ENCODE measurements around the gene NRP1. TPM values are rescaled to one million over a fixed set of nuclear protein-coding genes. Genes with fewer than 3 reads are reported as not detected.
A peak's percentile ranks its signal among the peaks of the same experiment; 100 is the strongest.

NRP1 gene
- total and polyA plus RNA-seq, 4 donors, result 14.6 to 55.6 (median 37.8) TPM

DNA sequence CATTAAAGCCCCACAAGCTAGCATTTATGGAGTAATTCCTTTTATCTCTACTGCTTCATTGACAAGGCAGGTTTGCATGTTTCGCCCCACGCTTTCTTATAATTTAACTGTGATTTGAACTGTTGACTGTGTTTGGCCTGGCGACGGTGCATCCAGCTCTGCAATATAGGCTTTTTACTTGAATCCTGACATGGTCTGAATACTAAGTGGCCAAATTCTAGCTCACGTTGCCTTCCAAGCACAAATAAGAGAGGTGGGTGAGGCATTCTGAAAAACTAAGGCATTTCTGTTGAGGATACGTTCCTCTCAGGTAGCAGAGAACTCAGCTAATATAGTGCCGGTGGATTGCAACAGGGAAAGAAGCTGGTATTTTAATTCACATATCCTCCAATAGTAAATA, 61.8 kb downstream of the NRP1 start:
- peaks cover 8 to 19% (median 10%) of the 10 kb centered on the region in 4 donors for H3K4me1 ChIP-seq (ENCODE audit: control insufficient read depth in 4 of 4, insufficient read depth in 4 of 4, low read length in 3 of 4)
- no peak for DNase-seq (ENCODE audit: low spot score)
- H3K9me3 ChIP-seq (ENCODE audit: control insufficient read depth in 4 of 4, low read length in 3 of 4), result no peaks in the 10 kb centered on the region
- no peak overlapping the region for H3K9ac ChIP-seq (ENCODE audit: low read depth in 1 of 2, low read length in 2 of 2)
- H3K27ac ChIP-seq (ENCODE audit: low read depth in 1 of 2, low read length in 2 of 2), result peak overlapping the region; percentile 23 to 67
- H3K4me3 ChIP-seq (ENCODE audit: low read depth in 1 of 3, low read length in 3 of 3), result no peak overlapping the region
- no peaks in the 10 kb centered on the region for H3K27me3 ChIP-seq (ENCODE audit: control insufficient read depth in 4 of 4, insufficient read depth in 4 of 4, low read length in 3 of 4)
- 82% methylated on average over 7 of the region's 7 CpGs for WGBS
- peaks cover 2 to 8% (median 4%) of the 10 kb centered on the region in 4 donors for H3K36me3 ChIP-seq (ENCODE audit: control insufficient read depth in 4 of 4, insufficient read depth in 3 of 4, low read depth in 1 of 4, low read length in 3 of 4)
- TF ChIP-seq HNF4G (IDR thresholded peaks at IDR 0.05) (no peak), RXRA (IDR thresholded peaks at IDR 0.05) (no peak), FOXA2 (IDR thresholded peaks at IDR 0.05) (no peak), FOXA1 (IDR thresholded peaks at IDR 0.05) (no peak), NR2F2 (IDR thresholded peaks at IDR 0.05) (no peak), TAF1 (conservative IDR thresholded peaks at IDR 0.05) (no peak), GABPA (IDR thresholded peaks at IDR 0.05 in 1 of 2, conservative IDR thresholded peaks at IDR 0.05 in 1 of 2) (no peak), EGR1 (IDR thresholded peaks at IDR 0.05; ENCODE audit: low read depth in 2 of 2) (no peak), SP1 (IDR thresholded peaks at IDR 0.05) (no peak), RAD21 (IDR thresholded peaks at IDR 0.05) (no peak)
- TF ChIP-seq, protein P1, sequence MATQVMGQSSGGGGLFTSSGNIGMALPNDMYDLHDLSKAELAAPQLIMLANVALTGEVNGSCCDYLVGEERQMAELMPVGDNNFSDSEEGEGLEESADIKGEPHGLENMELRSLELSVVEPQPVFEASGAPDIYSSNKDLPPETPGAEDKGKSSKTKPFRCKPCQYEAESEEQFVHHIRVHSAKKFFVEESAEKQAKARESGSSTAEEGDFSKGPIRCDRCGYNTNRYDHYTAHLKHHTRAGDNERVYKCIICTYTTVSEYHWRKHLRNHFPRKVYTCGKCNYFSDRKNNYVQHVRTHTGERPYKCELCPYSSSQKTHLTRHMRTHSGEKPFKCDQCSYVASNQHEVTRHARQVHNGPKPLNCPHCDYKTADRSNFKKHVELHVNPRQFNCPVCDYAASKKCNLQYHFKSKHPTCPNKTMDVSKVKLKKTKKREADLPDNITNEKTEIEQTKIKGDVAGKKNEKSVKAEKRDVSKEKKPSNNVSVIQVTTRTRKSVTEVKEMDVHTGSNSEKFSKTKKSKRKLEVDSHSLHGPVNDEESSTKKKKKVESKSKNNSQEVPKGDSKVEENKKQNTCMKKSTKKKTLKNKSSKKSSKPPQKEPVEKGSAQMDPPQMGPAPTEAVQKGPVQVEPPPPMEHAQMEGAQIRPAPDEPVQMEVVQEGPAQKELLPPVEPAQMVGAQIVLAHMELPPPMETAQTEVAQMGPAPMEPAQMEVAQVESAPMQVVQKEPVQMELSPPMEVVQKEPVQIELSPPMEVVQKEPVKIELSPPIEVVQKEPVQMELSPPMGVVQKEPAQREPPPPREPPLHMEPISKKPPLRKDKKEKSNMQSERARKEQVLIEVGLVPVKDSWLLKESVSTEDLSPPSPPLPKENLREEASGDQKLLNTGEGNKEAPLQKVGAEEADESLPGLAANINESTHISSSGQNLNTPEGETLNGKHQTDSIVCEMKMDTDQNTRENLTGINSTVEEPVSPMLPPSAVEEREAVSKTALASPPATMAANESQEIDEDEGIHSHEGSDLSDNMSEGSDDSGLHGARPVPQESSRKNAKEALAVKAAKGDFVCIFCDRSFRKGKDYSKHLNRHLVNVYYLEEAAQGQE (IDR thresholded peaks at IDR 0.05), result no peak
- TF ChIP-seq, protein P2, sequence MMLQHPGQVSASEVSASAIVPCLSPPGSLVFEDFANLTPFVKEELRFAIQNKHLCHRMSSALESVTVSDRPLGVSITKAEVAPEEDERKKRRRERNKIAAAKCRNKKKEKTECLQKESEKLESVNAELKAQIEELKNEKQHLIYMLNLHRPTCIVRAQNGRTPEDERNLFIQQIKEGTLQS (IDR thresholded peaks at IDR 0.05), result no peak
- TF ChIP-seq, protein P3, sequence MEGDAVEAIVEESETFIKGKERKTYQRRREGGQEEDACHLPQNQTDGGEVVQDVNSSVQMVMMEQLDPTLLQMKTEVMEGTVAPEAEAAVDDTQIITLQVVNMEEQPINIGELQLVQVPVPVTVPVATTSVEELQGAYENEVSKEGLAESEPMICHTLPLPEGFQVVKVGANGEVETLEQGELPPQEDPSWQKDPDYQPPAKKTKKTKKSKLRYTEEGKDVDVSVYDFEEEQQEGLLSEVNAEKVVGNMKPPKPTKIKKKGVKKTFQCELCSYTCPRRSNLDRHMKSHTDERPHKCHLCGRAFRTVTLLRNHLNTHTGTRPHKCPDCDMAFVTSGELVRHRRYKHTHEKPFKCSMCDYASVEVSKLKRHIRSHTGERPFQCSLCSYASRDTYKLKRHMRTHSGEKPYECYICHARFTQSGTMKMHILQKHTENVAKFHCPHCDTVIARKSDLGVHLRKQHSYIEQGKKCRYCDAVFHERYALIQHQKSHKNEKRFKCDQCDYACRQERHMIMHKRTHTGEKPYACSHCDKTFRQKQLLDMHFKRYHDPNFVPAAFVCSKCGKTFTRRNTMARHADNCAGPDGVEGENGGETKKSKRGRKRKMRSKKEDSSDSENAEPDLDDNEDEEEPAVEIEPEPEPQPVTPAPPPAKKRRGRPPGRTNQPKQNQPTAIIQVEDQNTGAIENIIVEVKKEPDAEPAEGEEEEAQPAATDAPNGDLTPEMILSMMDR (IDR thresholded peaks at IDR 0.05; ENCODE audit: low read depth, low read length, missing input control), result no peak

DNA sequence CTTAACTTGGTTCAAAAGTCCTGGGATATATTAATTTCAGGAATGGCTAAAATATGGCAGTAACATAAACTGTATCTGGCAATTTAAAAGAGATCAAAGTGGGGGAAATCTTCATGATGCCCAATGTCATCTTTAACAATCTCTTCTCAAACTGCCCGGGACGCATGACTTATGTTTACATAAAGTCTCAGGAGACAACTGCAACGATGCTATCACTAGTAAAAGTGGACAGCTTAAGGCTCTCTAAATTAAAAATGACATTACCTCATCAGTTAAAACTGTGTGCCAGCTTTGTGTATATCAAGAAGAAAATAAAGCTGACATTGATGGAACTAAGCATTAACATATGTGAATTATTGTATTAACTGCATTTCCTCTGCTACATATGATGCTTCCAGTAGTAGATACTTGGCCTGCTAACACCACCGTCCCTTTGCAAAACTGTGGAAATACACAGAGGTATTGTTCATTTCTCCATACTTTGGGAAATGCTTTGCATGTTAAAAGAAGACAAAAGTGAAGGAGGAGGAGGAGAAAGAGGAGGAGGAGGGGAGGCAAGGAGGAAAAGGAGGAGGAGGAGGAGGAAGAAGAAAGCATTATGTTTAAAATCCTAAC, 62.4 kb downstream of the NRP1 start:
- WGBS, result 76% methylated on average over 4 of the region's 4 CpGs
- Histone ChIP-seq H3K36me3 (ENCODE audit: control insufficient read depth in 4 of 4, insufficient read depth in 3 of 4, low read depth in 1 of 4, low read length in 3 of 4) (peaks cover 2 to 8% (median 4%) of the 10 kb centered on the region in 4 donors), H3K4me3 (ENCODE audit: low read depth in 1 of 3, low read length in 3 of 3) (no peak overlapping the region), H3K27me3 (ENCODE audit: control insufficient read depth in 4 of 4, insufficient read depth in 4 of 4, low read length in 3 of 4) (no peaks in the 10 kb centered on the region), H3K27ac (ENCODE audit: low read depth in 1 of 2, low read length in 2 of 2) (peak overlapping the region in 1 of 2 donors; percentile 67), H3K9ac (ENCODE audit: low read depth in 1 of 2, low read length in 2 of 2) (no peak overlapping the region), H3K4me1 (ENCODE audit: control insufficient read depth in 4 of 4, insufficient read depth in 4 of 4, low read length in 3 of 4) (peaks cover 8 to 19% (median 10%) of the 10 kb centered on the region in 4 donors), H3K9me3 (ENCODE audit: control insufficient read depth in 4 of 4, low read length in 3 of 4) (no peaks in the 10 kb centered on the region)
- no peak for DNase-seq (ENCODE audit: low spot score)
- TF ChIP-seq HNF4A (conservative IDR thresholded peaks at IDR 0.05) (no peak), NR2F2 (IDR thresholded peaks at IDR 0.05) (no peak)
- TF ChIP-seq, protein P3 (IDR thresholded peaks at IDR 0.05; ENCODE audit: low read depth, low read length, missing input control), result no peak
